Measurements from ENCODE around the gene IRF2.

DNA sequence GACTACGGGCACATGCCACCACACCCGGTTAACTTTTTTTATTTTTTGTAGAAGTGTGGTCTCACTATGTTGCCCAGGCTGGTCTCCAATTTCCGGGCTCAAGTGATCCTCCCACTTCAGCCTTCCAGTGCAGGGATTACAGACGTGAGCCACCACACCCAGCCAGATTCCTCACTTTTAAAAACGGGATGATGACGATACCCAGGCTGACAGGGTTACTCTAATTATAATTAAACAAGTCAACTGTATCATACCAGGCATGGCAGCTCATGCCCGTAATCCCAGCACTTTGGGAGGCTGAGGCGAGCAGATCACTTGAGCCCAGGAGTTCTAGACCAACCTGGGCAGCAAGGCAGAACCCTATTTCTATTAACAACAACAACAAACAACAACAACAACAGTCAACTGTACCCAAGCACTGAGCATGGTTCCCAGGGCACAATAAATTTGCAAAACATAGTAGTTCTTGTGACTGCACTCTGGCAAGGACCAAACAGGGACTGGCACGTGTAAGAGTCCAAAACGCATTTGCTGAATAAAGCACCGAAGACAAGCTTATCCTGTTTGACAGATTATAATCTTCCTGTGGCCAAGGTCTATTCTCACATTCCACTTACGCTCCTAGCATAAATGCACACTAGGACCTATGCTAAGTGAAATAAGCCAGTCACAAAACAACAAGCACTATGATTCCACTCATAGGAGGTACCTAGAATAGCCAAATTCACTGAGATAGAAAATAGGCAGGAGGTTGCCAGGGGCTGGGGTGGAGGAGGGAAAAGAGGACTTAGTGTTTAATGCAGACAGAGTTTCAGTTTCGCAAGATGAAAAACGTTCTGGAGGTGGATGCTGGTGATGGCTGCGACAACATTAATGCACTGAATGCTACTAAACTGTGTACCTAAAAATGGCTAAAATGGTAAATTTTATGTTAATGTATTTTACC lies 77.5 kb downstream of the IRF2 start:
- TF ChIP-seq, protein P1, sequence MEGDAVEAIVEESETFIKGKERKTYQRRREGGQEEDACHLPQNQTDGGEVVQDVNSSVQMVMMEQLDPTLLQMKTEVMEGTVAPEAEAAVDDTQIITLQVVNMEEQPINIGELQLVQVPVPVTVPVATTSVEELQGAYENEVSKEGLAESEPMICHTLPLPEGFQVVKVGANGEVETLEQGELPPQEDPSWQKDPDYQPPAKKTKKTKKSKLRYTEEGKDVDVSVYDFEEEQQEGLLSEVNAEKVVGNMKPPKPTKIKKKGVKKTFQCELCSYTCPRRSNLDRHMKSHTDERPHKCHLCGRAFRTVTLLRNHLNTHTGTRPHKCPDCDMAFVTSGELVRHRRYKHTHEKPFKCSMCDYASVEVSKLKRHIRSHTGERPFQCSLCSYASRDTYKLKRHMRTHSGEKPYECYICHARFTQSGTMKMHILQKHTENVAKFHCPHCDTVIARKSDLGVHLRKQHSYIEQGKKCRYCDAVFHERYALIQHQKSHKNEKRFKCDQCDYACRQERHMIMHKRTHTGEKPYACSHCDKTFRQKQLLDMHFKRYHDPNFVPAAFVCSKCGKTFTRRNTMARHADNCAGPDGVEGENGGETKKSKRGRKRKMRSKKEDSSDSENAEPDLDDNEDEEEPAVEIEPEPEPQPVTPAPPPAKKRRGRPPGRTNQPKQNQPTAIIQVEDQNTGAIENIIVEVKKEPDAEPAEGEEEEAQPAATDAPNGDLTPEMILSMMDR (IDR thresholded peaks at IDR 0.05; ENCODE audit: low read length): no peak
- no peak for TF ChIP-seq EZH2 (optimal IDR thresholded peaks at IDR 0.05; ENCODE audit: low read depth, low read length)
- TF ChIP-seq EZH2phosphoT487 (IDR thresholded peaks at IDR 0.05; ENCODE audit: low read length): no peak
